ENCODE measurements around the gene SMIM35.
"Not testable (repeated sequence)": the region's sequence is repeated elsewhere in the genome, so short reads cannot be mapped to it uniquely, and the experiment has no call there.

SMIM35 gene

DNA sequence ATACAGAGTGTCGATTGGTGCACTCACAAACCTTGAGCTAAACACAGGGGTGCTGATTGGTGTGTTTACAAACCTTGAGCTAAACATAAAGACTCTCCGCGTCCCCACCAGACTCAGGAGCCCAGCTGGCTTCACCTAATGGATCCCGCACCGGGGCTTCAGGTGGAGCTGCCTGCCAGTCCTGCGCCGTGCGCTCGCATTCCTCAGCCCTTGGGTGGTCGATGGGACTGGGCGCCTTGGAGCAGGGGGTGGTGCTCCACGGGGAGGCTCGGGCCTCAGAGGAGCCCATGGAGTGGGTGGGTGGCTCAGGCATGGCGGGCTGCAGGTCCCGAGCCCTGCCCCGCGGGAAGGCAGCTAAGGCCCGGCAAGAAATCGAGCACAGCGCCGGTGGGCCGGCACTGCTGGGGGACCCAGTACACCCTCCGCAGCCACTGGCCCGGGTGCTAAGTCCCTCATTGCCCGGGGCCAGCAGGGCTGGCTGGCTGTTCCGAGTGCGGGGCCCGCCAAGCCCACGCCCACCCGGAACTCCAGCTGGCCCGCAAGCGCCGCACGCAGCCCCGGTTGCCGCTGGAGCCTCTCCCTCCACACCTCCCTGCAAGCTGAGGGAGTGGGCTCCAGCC lies 108.4 kb downstream of the SMIM35 start:
- DNase-seq = not testable (repeated sequence)

DNA sequence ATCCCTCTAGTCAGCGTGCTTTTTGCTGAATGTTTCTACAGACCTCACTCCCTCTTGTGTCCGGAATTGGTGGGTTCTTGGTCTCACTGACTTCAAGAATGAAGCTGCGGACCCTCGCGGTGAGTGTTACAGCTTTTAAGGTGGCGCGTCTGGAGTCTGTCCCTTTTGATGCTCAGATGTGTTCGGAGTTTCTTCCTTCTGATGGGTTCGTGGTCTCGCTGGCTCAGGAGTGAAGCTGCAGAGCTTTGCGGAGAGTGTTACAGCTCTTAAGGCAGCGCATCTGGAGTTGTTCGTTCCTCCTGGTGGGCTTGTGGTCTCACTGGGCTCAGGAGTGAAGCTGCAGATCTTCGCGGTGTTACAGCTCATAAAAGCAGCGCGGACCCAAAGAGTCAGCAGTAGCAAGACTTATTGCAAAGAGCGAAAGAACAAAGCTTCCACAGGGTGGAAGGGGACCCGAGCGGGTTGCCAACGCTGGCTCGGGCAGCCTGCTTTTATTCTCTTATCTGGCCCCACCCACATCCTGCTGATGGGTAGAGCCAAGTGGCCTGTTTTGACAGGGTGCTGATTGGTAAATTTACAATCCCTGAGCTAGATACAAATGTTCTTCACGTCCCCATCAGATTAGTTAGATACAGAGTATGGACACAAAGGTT lies 109.0 kb downstream of the SMIM35 start:
- not testable (repeated sequence) for DNase-seq

DNA sequence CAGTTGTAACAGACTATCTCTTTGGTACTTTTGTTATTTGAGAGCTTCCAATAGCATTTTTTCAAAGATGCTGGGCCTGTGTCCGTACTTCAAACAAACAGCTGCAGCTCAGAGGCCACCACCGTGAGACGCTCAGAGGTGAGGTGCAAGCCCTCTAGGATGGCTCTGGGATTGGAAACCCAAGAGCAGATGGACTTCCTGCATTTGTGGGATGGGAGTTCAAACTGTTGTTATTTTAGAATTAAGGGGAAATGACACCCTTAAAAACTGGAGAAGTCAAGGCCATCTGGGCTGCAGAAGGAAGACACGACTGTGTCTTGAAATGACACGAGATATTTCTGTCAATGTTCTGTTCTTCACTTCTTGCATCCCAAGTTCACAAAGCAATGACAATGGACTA lies 109.7 kb downstream of the SMIM35 start:
- no peak for DNase-seq

DNA sequence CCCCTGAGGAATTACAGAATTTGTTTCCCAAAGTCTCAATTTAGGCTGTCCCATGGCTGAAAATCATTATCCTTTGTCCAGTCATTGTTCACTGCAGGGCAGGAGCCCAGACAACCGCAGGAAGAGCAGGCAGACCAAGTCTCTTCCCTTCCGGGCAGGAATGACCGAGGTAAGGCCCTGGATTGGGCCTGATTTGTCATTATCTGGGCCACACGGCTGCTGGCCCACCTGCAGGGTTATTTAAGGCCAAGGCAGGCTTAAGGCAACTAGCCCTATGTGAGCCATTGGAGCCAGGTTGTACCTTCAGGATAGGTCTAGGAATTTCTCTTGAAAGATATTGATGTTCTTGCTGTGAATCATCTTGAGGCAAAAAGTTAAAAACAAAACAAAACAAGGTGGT lies 110.3 kb downstream of the SMIM35 start:
- DNase-seq = no peak

DNA sequence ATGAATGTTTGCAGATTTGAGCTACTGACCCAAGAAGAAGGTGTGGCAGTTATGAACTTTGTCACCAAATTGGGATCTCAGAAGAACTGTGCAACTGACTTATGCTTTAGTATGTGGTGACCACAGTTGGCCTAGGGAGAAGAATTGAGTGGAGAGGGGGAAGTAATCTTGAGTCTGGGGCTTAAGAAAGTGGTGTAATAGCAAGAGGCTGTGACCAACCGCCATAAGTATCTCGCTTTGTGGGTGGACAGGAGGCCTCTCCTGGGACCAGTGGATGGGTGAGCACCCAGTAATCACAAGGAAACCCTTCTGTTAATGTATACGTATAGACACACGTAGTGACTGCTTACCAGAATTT lies 113.3 kb downstream of the SMIM35 start:
- DNase-seq = no peak

DNA sequence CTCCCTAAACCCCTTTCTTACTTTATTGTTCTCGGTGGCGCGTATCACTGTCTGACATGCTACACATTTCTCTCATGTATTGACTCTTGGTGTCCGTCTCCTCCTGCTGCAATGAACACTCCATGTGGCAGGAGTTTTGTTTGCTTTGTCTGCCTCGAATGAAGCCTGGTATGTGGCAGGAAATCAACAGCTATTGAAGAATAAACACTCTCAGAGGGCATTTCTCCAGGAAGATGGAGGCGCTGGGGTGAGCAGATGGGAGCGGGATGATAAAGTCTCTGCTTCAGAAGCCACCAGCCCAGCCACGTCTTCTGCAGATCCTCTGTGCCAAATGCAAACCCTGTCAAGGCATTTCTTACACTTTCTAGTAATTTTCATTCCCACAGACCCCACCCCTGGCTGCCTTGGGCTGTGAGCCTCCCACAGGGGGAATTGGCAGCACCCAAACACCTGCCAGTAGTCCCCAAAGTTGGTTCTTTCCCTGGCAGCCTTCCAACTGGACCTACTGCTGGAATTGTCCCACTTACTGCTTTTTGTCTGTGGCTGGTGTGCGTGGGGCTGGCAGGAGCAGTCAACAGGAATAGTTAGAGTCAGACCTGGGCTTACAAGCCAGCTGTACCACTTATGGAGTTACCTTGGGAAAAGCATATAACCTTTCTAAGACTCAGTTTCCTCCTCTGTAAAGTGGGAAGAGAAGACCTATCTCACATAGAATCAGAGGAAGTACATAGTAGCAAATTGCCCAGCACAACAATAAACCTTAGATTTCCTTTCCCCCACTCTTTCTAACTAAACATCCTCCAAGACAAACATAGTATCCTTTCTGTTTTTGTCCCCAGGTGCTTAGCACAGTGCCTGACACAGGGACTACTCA lies 113.9 kb downstream of the SMIM35 start:
- no peak for DNase-seq

DNA sequence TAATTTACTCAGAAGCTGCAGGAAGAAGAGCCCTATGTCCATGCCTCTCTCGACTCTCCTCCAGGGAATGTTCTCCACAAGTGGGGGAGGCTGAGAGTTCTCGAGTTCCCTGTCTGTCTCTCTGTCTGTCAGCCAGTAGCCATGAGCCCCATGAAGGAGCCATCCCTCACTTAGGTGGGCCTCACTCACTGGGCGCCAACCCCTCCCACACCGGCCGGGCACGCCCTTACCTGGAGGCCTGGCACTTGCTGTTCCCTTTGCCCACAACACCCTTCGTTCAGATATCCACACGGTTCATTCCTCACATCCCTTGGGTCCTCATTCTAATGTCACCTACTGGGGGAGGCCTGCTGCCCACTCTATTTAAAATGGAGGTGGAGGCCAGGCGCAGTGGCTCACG lies 114.7 kb downstream of the SMIM35 start:
- DNase-seq = no peak

DNA sequence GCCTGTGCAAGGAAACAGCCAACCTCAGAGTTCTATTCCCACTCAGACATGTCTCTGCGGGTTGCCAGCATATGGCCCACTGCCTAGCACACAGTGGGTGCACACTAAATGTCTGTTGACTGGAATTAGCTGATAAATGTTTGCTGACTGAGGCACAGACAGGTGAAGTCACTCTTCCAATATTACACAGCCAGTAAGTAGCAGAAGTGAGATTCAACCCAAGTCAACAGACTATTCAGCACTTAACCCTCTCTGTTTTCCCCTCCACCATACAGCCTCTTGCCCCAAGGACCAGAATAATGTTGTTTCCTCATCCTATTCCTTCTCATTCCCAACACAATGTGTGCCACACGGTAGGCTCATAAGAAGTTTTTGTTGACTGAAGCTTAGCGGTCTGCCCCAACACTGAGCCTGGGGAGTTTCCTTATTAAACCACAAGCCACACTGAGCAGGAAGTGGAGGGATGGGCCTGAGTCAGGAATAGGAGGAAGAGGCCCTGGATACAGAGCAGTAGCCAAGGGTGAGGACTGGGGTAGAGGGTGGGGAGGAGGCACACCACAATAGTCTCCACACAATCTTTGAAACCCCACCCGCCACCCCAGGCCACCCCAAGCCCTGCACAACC lies 116.3 kb downstream of the SMIM35 start:
- DNase-seq = no peak

DNA sequence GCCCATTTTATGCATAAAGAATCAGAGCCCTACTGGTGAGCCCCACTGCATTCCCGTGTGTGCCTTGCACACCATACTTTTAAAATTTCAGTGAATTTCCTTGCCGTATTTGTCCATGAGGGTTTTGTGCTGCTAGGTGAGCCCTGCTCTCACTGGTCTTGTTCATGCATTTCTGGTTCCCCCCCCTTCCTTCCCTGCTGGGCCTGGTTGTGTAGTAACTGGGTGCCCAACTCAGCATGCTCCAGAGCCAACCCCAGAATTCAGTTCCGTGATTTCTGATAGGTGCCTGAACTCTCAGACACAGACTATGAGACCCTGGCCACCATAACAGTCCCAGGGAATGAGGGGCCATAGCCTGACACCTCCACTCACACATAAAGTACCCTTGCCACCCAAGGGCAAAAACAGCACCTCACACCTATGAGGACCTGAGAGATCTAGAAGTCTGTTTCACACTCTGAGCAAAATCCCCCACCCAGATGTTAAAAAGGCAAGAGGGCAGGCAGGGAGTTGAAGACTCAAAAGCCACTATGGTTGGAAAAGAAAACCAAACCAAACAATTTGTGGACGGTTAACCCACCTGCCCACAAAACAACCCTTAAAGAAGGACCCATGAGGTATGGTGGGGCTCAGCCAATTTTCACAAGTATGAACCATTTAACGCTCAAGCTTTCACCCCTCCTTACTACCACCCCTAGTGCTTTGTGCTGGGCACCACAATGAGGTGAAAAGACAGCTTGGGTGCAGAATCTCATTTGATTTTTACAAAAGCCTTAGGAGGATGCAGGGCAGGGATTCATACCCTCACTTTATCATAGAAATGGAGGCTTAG lies 117.4 kb downstream of the SMIM35 start:
- DNase-seq = no peak

- no peak for DNase-seq
Measured at GRCh38 chr11:117966908-117967307, 119.9 kb downstream of the SMIM35 start.

DNA sequence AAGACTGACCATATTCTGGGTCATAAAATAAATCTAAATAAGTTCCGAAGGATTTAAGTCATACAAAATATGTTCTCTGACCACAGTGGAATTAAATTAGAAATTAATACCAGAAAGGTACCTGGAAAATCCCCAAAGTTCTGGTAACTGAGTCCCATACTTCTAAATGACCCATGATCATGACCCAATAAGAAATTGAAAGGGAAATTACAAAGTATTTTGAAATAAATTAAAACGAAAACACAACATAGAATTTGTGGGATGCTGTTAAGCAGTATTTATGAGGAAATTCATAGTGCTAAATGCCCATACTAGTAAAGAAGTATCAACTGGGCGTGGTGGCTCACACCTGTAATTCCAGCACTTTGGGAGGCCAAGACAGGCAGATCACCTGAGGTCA lies 123.9 kb downstream of the SMIM35 start:
- no peak for DNase-seq

DNA sequence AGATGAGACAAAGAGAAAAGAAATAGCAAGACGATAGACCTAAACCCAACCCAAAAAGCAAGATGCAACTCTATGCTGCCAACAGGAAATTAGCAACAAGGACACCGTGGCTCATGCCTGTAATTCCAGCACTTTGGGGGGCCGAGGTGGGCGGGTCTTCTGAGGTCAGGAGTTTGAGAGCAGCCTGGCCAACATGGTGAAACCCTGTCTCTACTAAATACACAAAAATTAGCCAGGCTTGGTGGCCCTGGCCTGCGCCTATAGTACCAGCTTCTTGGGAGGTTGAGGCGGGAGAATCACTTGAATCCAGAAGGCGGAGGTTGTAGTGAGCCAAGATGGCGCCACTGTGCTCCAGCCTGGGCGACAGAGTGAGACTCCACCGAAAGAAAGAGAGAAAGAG lies 124.9 kb downstream of the SMIM35 start:
- no peak for DNase-seq

DNA sequence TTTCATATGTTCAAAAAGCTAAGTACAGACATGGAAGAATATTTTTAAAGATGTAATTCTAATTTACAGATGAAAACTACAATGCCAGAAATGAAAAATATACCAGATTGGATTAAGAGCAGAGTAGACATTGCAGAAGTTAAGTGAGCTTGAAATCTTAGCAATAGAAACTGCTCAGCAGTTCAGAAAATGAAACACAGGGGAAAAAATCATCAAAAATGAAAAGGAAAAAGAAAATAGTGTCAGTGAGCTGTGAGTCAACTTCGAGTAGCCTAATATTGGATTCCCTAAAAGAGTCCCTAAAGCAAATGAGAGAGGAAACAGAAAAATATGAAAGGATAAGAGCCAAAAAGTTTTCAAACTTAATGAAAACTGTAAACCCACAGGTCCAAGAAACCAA lies 126.4 kb downstream of the SMIM35 start:
- no peak for DNase-seq

DNA sequence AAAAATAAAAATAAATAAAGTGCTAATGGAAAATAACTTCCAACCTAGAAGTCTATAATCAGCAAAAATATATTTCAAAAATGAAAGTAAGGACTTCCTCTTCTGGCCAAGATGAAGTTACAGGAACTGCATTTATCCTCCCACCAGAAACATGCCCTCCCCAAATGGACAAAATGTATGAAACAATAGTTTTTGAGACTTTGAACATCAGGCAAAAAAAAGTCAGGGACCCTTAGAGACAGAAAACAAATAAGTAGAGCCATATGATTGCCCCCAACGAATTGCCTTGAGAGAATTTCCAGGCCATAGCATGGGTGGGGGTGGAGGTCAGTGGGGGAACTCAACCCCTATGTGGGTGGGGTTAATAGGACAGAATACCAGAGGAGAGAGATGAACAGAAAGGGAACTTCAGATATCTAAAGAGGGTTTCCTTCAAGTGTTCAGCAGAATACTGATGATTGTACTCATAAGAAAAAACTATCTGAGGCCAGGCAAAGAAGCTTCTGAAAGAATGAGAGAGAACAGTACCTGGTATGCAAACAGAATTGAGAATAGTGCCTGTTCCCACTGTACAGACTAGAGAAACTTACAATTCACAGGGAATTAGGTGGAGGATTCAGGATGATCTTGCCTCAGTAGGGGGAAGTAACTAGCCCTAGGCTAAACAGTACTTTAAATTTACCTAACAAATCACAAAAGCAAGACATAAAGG lies 127.2 kb downstream of the SMIM35 start:
- DNase-seq = no peak

GRCh38 chr11:117958949-117959348 lies 127.8 kb downstream of the SMIM35 start:
- no peak for DNase-seq
